Right cardiac atrium (tissue), 5 donors: ENCODE measurements around the gene OR6K2. TPM values are rescaled to one million over a fixed set of nuclear protein-coding genes. Genes with fewer than 3 reads are reported as not detected.
"Not testable (repeated sequence)": the region's sequence is repeated elsewhere in the genome, so short reads cannot be mapped to it uniquely, and the experiment has no call there.

Experiments used
- ATAC-seq, 2 donors: fragments of 200-7000 bp; cut with Tn5 transposase; one replicate each; pipeline versions ENCODE4 v1.8.0 to v1.9.1; 2020; ENCODE audit warnings: moderate library complexity in 2 of 2, mild to moderate bottlenecking in 1 of 2
- DNase-seq, 3 donors: peaks; one replicate each; pipeline ENCODE4 v3.0.0-alpha.2; 2020
- H3K27ac ChIP-seq: one replicate; pipeline ENCODE4 v1.5.1; 2013; ENCODE audit warnings: mild to moderate bottlenecking, low read length, control low read depth, moderate library complexity
- H3K27me3 ChIP-seq: one replicate; pipeline ENCODE4 v1.6.1; 2013; ENCODE audit not compliant: control insufficient read depth, insufficient read depth
- H3K4me1 ChIP-seq: one replicate; pipeline ENCODE4 v1.6.1; 2013; ENCODE audit warnings: low read length; ENCODE audit not compliant: control insufficient read depth, insufficient read depth
- H3K4me3 ChIP-seq: one replicate; pipeline ENCODE4 v1.5.1; 2013; ENCODE audit warnings: low read length, control low read depth
- H3K9me3 ChIP-seq: one replicate; pipeline ENCODE4 v1.6.1; 2013; ENCODE audit warnings: low read length; ENCODE audit not compliant: control insufficient read depth
- WGBS: extraction: QIAGEN DNeasy Blood & Tissue Kit; methylation state at CpG from one replicate; pipeline ENCODE4 v1.1.7; 2013; 5-methylcytosine and 5-hydroxymethylcytosine counted together
- intact Hi-C, 4 donors: fragments of 100-400 bp; cut with DNase I; formaldehyde crosslinking; loops; one replicate each; pipeline versions ENCODE4 v1.11.0 to v1.14.0; 2022 to 2023
- polyA plus RNA-seq: library from polyadenylated mRNA; stranded (reverse); fragments of 200-250 nt; gene quantifications from one replicate; pipeline ENCODE4 v1.2.3, GENCODE V29; 2013
- total RNA-seq, 4 donors: library from RNA; stranded (reverse); fragmentation: NEBNext Ultra II Directional; extraction: Animal tissue kit (Norgen Biotek cat#: 25700); gene quantifications; one replicate each; pipeline ENCODE4 v1.2.1, GENCODE V29; 2021
- donor health status: healthy with polysubstance abuse.
- donor health status: DM: no; HTN: yes; CAD: no.
- donor health status: DM: no; HTN: no; CAD: no.
- donor health status: DM: no; HTN: yes; CAD: no; lungs with severe emphysema.
- donor health status: DM: yes; HTN: yes; CAD: no.

The OR6K2 gene
- total and polyA plus RNA-seq, 5 donors, result not detected

GRCh38 chr1:158714754-158715153 lies 14.3 kb upstream of the OR6K2 start:
- DNase-seq (no peak), ATAC-seq (no peak)

GRCh38 chr1:158711098-158711497 lies 10.6 kb upstream of the OR6K2 start:
- DNase-seq (no peak), ATAC-seq (no peak)
- Histone ChIP-seq H3K4me1 (no peaks in the 10 kb centered on the region), H3K9me3 (no peaks in the 10 kb centered on the region), H3K27me3 (no peaks in the 10 kb centered on the region), H3K4me3 (no peak overlapping the region), H3K27ac (no peak overlapping the region)
- WGBS, result 64% methylated on average over 4 of the region's 4 CpGs
- intact Hi-C loops, result no loop called here

More at GRCh38 chr1:158714754-158715153, 14.3 kb upstream of the OR6K2 start:
- H3K27me3 ChIP-seq, result no peaks in the 10 kb centered on the region
- intact Hi-C loops, result no loop called here
- H3K27ac ChIP-seq, result no peak overlapping the region
- H3K9me3 ChIP-seq, result no peaks in the 10 kb centered on the region
- H3K4me1 ChIP-seq, result no peaks in the 10 kb centered on the region
- H3K4me3 ChIP-seq, result no peak overlapping the region
- WGBS, result 49% methylated on average over 1 of the region's 1 CpG

- 71% methylated on average over 2 of the region's 2 CpGs for WGBS
- no peak overlapping the region for H3K4me3 ChIP-seq
- H3K27ac ChIP-seq, result no peak overlapping the region
- H3K27me3 ChIP-seq, result no peaks in the 10 kb centered on the region
- H3K4me1 ChIP-seq, result no peaks in the 10 kb centered on the region
- ATAC-seq (no peak), DNase-seq (no peak)
- intact Hi-C loops, result no loop called here
- H3K9me3 ChIP-seq, result no peaks in the 10 kb centered on the region
Measured at GRCh38 chr1:158706096-158706495, 5.6 kb upstream of the OR6K2 start.

- no peaks in the 10 kb centered on the region for H3K4me1 ChIP-seq
- H3K9me3 ChIP-seq, result no peaks in the 10 kb centered on the region
- 75% methylated on average over 2 of the region's 2 CpGs for WGBS
- no peak overlapping the region for H3K27ac ChIP-seq
- ATAC-seq (no peak), DNase-seq (no peak)
- H3K4me3 ChIP-seq, result no peak overlapping the region
- H3K27me3 ChIP-seq, result no peaks in the 10 kb centered on the region
- intact Hi-C loops, result no loop called here
Measured at GRCh38 chr1:158694596-158694995, 5.9 kb downstream of the OR6K2 start.

GRCh38 chr1:158692356-158692755 lies 8.1 kb downstream of the OR6K2 start:
- no peak overlapping the region for H3K27ac ChIP-seq
- no peak overlapping the region for H3K4me3 ChIP-seq
- intact Hi-C loops, result no loop called here
- ATAC-seq, result no peak
- DNase-seq, result no peak
- H3K27me3 ChIP-seq, result no peaks in the 10 kb centered on the region
- H3K9me3 ChIP-seq, result no peaks in the 10 kb centered on the region
- H3K4me1 ChIP-seq, result no peaks in the 10 kb centered on the region

GRCh38 chr1:158691907-158692306 lies 8.5 kb downstream of the OR6K2 start:
- no peak overlapping the region for H3K27ac ChIP-seq
- no peaks in the 10 kb centered on the region for H3K9me3 ChIP-seq
- ATAC-seq, result no peak
- intact Hi-C loops, result no loop called here
- no peaks in the 10 kb centered on the region for H3K27me3 ChIP-seq
- no peak for DNase-seq
- no peak overlapping the region for H3K4me3 ChIP-seq
- no peaks in the 10 kb centered on the region for H3K4me1 ChIP-seq

GRCh38 chr1:158691149-158691548 lies 9.3 kb downstream of the OR6K2 start:
- DNase-seq, H3K4me3 ChIP-seq, intact Hi-C loops, ATAC-seq, H3K4me1 ChIP-seq, H3K9me3 ChIP-seq, H3K27me3 ChIP-seq, H3K27ac ChIP-seq: not testable (repeated sequence)
- WGBS, result 58% methylated on average over 1 of the region's 1 CpG

- Histone ChIP-seq H3K4me1 (no peaks in the 10 kb centered on the region), H3K4me3 (no peak overlapping the region), H3K27ac (no peak overlapping the region), H3K27me3 (no peaks in the 10 kb centered on the region), H3K9me3 (no peaks in the 10 kb centered on the region)
- DNase-seq (no peak), ATAC-seq (no peak)
- intact Hi-C loops, result no loop called here
Measured at GRCh38 chr1:158689875-158690274, 10.6 kb downstream of the OR6K2 start.

GRCh38 chr1:158689110-158689509 lies 11.3 kb downstream of the OR6K2 start:
- no peaks in the 10 kb centered on the region for H3K27me3 ChIP-seq
- H3K9me3 ChIP-seq, result no peaks in the 10 kb centered on the region
- H3K4me1 ChIP-seq, result no peaks in the 10 kb centered on the region
- DNase-seq, result no peak
- intact Hi-C loops, result no loop called here
- 27% methylated on average over 1 of the region's 1 CpG for WGBS
- no peak for ATAC-seq
- H3K4me3 ChIP-seq, result no peak overlapping the region
- no peak overlapping the region for H3K27ac ChIP-seq

- ATAC-seq, H3K27me3 ChIP-seq, H3K9me3 ChIP-seq, H3K4me1 ChIP-seq, H3K27ac ChIP-seq, intact Hi-C loops, DNase-seq, H3K4me3 ChIP-seq: not testable (repeated sequence)
- WGBS, result 88% methylated on average over 1 of the region's 1 CpG
Measured at GRCh38 chr1:158688343-158688742, 12.1 kb downstream of the OR6K2 start.

- no peak for ATAC-seq
- Histone ChIP-seq H3K4me3 (no peak overlapping the region), H3K27me3 (no peaks in the 10 kb centered on the region), H3K27ac (no peak overlapping the region), H3K9me3 (no peaks in the 10 kb centered on the region), H3K4me1 (no peaks in the 10 kb centered on the region)
- no peak for DNase-seq
- intact Hi-C loops, result no loop called here
Measured at GRCh38 chr1:158687037-158687436, 13.4 kb downstream of the OR6K2 start.

- no peak within 1 kb of the TSS for H3K4me3 ChIP-seq
- no peak for DNase-seq
- no peak for ATAC-seq
- H3K27me3 ChIP-seq, result no peaks in the 10 kb centered on the region
- WGBS, result 59% methylated on average over 7 of the region's 7 CpGs
- intact Hi-C loops, result no loop called here
- no peak within 1 kb of the TSS for H3K27ac ChIP-seq
- H3K9me3 ChIP-seq, result no peaks in the 10 kb centered on the region
- H3K4me1 ChIP-seq, result no peaks in the 10 kb centered on the region
Measured at GRCh38 chr1:158686111-158687009, 14.1 kb downstream of the OR6K2 start, which contains the start of gene SPTA1. Gene SPTA1 (minus strand): TSS chr1:158686715. CDS start chr1:158686517, 198 bp downstream.
